RWPE2 (cell line): ENCODE data around the gene CDIP1.

Experiments used
- ATAC-seq: fragments of 200-7000 bp; cut with Tn5 transposase; 3 replicates; pipeline ENCODE4 v1.9.1; 2021; ENCODE audit warnings: low read depth
- DNase-seq: peaks from one replicate; pipeline ENCODE4 v3.0.0-alpha.2; 2020; ENCODE audit warnings: low spot score
- H3K27ac ChIP-seq: fragments of 450-650 bp; 2 replicates; pipeline ENCODE4 v1.5.1; 2017; ENCODE audit warnings: mild to moderate bottlenecking; ENCODE audit not compliant: poor library complexity, severe bottlenecking
- H3K27me3 ChIP-seq: fragments of 250-450 bp; sonication (Bioruptor Pico); 2 replicates; pipeline ENCODE4 v1.5.1; 2021; ENCODE audit warnings: mild to moderate bottlenecking, moderate library complexity; ENCODE audit not compliant: insufficient read depth, poor library complexity, severe bottlenecking
- H3K36me3 ChIP-seq: fragments of 250-450 bp; sonication (Bioruptor Pico); 2 replicates; pipeline ENCODE4 v1.5.1; 2020; ENCODE audit warnings: low read depth, mild to moderate bottlenecking, moderate library complexity
- H3K4me1 ChIP-seq: fragments of 250-450 bp; sonication (Bioruptor Pico); 2 replicates; pipeline ENCODE4 v1.5.1; 2021; ENCODE audit warnings: mild to moderate bottlenecking, moderate library complexity; ENCODE audit not compliant: insufficient read depth, poor library complexity, severe bottlenecking
- H3K4me3 ChIP-seq: fragments of 250-450 bp; sonication (Bioruptor Pico); 2 replicates; pipeline ENCODE4 v1.5.1; 2021; ENCODE audit warnings: mild to moderate bottlenecking, moderate library complexity; ENCODE audit not compliant: severe bottlenecking
- H3K9me3 ChIP-seq: fragments of 250-450 bp; sonication (Bioruptor Pico); 2 replicates; pipeline ENCODE4 v1.5.1; 2021; ENCODE audit warnings: mild to moderate bottlenecking, moderate library complexity; ENCODE audit not compliant: severe bottlenecking
- CTCF ChIP-seq: fragments of 450-650 bp; IDR thresholded peaks from one replicate; pipeline ENCODE4 v1.5.1; 2017; ENCODE audit warnings: mild to moderate bottlenecking, moderate library complexity; ENCODE audit not compliant: poor library complexity, severe bottlenecking

The CDIP1 gene

GRCh38 chr16:4496305-4496704, 42.3 kb downstream of the CDIP1 start:
- peaks cover 72% of the 10 kb centered on the region for H3K4me1 ChIP-seq
- no peak for DNase-seq
- peak; percentile 35 for ATAC-seq
- H3K27me3 ChIP-seq, result no peaks in the 10 kb centered on the region
- H3K36me3 ChIP-seq, result peaks cover 14% of the 10 kb centered on the region
- no peaks in the 10 kb centered on the region for H3K9me3 ChIP-seq
- no peak for TF ChIP-seq CTCF
- no peak overlapping the region for H3K4me3 ChIP-seq
- peak overlapping the region; percentile 97 for H3K27ac ChIP-seq

- Histone ChIP-seq H3K27ac (peak overlapping the region; percentile 97), H3K27me3 (no peaks in the 10 kb centered on the region), H3K9me3 (no peaks in the 10 kb centered on the region), H3K4me3 (no peak overlapping the region), H3K4me1 (peaks cover 67% of the 10 kb centered on the region), H3K36me3 (peaks cover 18% of the 10 kb centered on the region)
- no peak for TF ChIP-seq CTCF
- ATAC-seq (peak; percentile 56), DNase-seq (no peak)
Measured at GRCh38 chr16:4495766-4496165, 42.8 kb downstream of the CDIP1 start.

- Histone ChIP-seq H3K27me3 (no peaks in the 10 kb centered on the region), H3K4me3 (no peak overlapping the region), H3K36me3 (peaks cover 24% of the 10 kb centered on the region), H3K4me1 (peaks cover 58% of the 10 kb centered on the region), H3K27ac (peak overlapping the region; percentile 97), H3K9me3 (no peaks in the 10 kb centered on the region)
- DNase-seq (no peak), ATAC-seq (peak; percentile 76)
- no peak for TF ChIP-seq CTCF
Measured at GRCh38 chr16:4494746-4495490, 43.7 kb downstream of the CDIP1 start.

GRCh38 chr16:4491898-4492297, 46.7 kb downstream of the CDIP1 start:
- Histone ChIP-seq H3K4me3 (no peak overlapping the region), H3K27me3 (no peaks in the 10 kb centered on the region), H3K4me1 (peaks cover 54% of the 10 kb centered on the region), H3K27ac (no peak overlapping the region), H3K9me3 (no peaks in the 10 kb centered on the region), H3K36me3 (peaks cover 39% of the 10 kb centered on the region)
- no peak for TF ChIP-seq CTCF
- DNase-seq, result no peak
- ATAC-seq, result no peak

GRCh38 chr16:4489030-4489429, 49.5 kb downstream of the CDIP1 start:
- no peak overlapping the region for H3K4me3 ChIP-seq
- H3K9me3 ChIP-seq, result no peaks in the 10 kb centered on the region
- peak overlapping the region; percentile 91 for H3K27ac ChIP-seq
- TF ChIP-seq CTCF, result no peak
- DNase-seq (no peak), ATAC-seq (peak; percentile 90)
- H3K4me1 ChIP-seq, result peaks cover 25% of the 10 kb centered on the region
- no peaks in the 10 kb centered on the region for H3K27me3 ChIP-seq
- peaks cover 61% of the 10 kb centered on the region for H3K36me3 ChIP-seq
